Neural cell (in vitro differentiated cells): Measurements from ENCODE around the gene AKR7A2.

ENCODE experiments used
- CTCF ChIP-seq: fragments of 450-650 bp; IDR thresholded peaks from 2 replicates; pipeline ENCODE4 v1.5.1; 2014; ENCODE audit warnings: antibody characterized with exemption, mild to moderate bottlenecking, moderate library complexity; ENCODE audit not compliant: poor library complexity, severe bottlenecking
- EZH2 ChIP-seq: fragments of 200-600, 300-800 bp; shearing (Covaris generic), sonication (generic); IDR thresholded peaks from 2 replicates; pipeline ENCODE4 v1.6.1; 2014; ENCODE audit warnings: antibody characterized with exemption, low read length, borderline replicate concordance, mild to moderate bottlenecking; ENCODE audit not compliant: insufficient read depth, poor library complexity, severe bottlenecking

GRCh38 chr1:19311503-19311930, 427 bp downstream of the AKR7A2 start:
- no peak for TF ChIP-seq CTCF
- no peak for TF ChIP-seq EZH2
